K562 (cell line): ENCODE measurements around the gene CCDC32. TPM values are rescaled to one million over a fixed set of nuclear protein-coding genes. Genes with fewer than 3 reads are reported as not detected.

Experiments
- ATAC-seq: fragments of 200-7000 bp; cut with Tn5 transposase; 3 replicates; pipeline ENCODE4 v1.9.1; 2020; ENCODE audit warnings: moderate library complexity
- BruUV-seq: library from RNA; stranded (reverse); fragments of 400-500 nt; replicated peaks from 2 replicates; lab custom pipeline; 2021; lab: Mats Ljungman, UMichigan
- CTCF ChIA-PET: fragments of 300-600 bp; formaldehyde crosslinking; extraction: SDS; loops from one replicate; lab custom pipeline; 2021; ENCODE audit warnings: low intra/inter-chr PET ratio; lab: Yijun Ruan, JAX
- POLR2A ChIA-PET: fragments of 300-600, 350-650 bp; sonication (Branson Sonifier 250); formaldehyde crosslinking; extraction: SDS; loops from one replicate; lab custom pipeline; 2021; ENCODE audit warnings: antibody characterized with exemption, inconsistent platforms; lab: Yijun Ruan, JAX
- DNase-seq, 4 experiments: peaks; one replicate each; pipeline versions ENCODE4 v3.0.0 to v3.0.0-alpha.2; 2011 to 2018; ENCODE audit warnings: low spot score in 3 of 4, mixed read lengths in 3 of 4; ENCODE audit errors: extremely low read depth in 1 of 4
- FAIRE-seq: peaks from 2 replicates; lab custom pipeline; 2011; peaks lifted over from hg19 to GRCh38; lab: Jason Lieb, UNC
- H2AFZ ChIP-seq: 2 replicates; pipeline ENCODE4 v1.6.0; 2011; ENCODE audit warnings: low read depth, low read length, control low read depth, inconsistent platforms
- H3K27ac ChIP-seq: fragments of 200-600 bp; 3 replicates; pipeline ENCODE4 v1.8.0; 2011; ENCODE audit warnings: low read depth, mild to moderate bottlenecking, control low read depth, inconsistent platforms, low read length, moderate library complexity, mixed read lengths; ENCODE audit errors: extremely low read depth
- H3K27me3 ChIP-seq, 2 experiments: fragments of 300-600 bp in 1 of 2; 2 replicates in 1 of 2; 3 replicates in 1 of 2; pipeline versions ENCODE4 v1.6.0 to v1.8.0; 2011; ENCODE audit warnings: inconsistent platforms in 2 of 2, low read length in 2 of 2, mild to moderate bottlenecking in 1 of 2, mixed read lengths in 1 of 2, moderate library complexity in 1 of 2; ENCODE audit not compliant: control insufficient read depth in 2 of 2, insufficient read depth in 2 of 2
- H3K36me3 ChIP-seq: fragments of 300-600 bp; 3 replicates; pipeline ENCODE4 v1.8.0; 2011; ENCODE audit warnings: mild to moderate bottlenecking, low read length, inconsistent platforms; ENCODE audit not compliant: control insufficient read depth, insufficient read depth
- H3K4me1 ChIP-seq, 2 experiments: fragments of 200-600 bp in 1 of 2; replicated peaks in 1 of 2; 2 replicates in 1 of 2; 3 replicates in 1 of 2; pipeline versions ENCODE4 v1.5.1 to v1.8.0; 2011; ENCODE audit warnings: inconsistent platforms in 2 of 2, low read length in 2 of 2, mild to moderate bottlenecking in 1 of 2, mixed read lengths in 1 of 2, moderate library complexity in 1 of 2; ENCODE audit not compliant: control insufficient read depth in 2 of 2, insufficient read depth in 2 of 2
- H3K4me2 ChIP-seq: 2 replicates; pipeline ENCODE4 v1.6.1; 2011; ENCODE audit warnings: low read length, control low read depth, inconsistent platforms, mixed read lengths; ENCODE audit not compliant: insufficient read depth
- H3K4me3 ChIP-seq: fragments of 200-600 bp; sonication (generic), shearing (Covaris generic); 2 replicates; pipeline ENCODE4 v1.5.1; 2016; ENCODE audit warnings: control low read depth, inconsistent platforms
- H3K79me2 ChIP-seq: fragments of 200-600 bp; 3 replicates; pipeline ENCODE4 v1.8.0; 2011; ENCODE audit warnings: low read length, inconsistent platforms; ENCODE audit not compliant: control insufficient read depth, insufficient read depth
- H3K9ac ChIP-seq, 2 experiments: 2 replicates each; pipeline versions ENCODE4 v1.6.0 to v1.6.1; 2011; ENCODE audit warnings: low read depth in 2 of 2, low read length in 2 of 2, control low read depth in 1 of 2, inconsistent platforms in 1 of 2, mild to moderate bottlenecking in 1 of 2, mixed read lengths in 1 of 2; ENCODE audit not compliant: insufficient read depth in 1 of 2
- H3K9me1 ChIP-seq: one replicate; pipeline ENCODE4 v1.6.0; 2011; ENCODE audit warnings: inconsistent platforms, mild to moderate bottlenecking, low read length, moderate library complexity; ENCODE audit not compliant: control insufficient read depth, insufficient read depth
- H3K9me3 ChIP-seq: replicated peaks from 2 replicates; pipeline ENCODE4 v1.5.1; 2011; ENCODE audit warnings: low read depth, low read length, inconsistent platforms; ENCODE audit not compliant: control insufficient read depth, insufficient read depth
- H4K20me1 ChIP-seq: replicated peaks from 2 replicates; pipeline ENCODE4 v1.6.1; 2011; ENCODE audit warnings: low read length, inconsistent platforms, mixed read lengths; ENCODE audit not compliant: control insufficient read depth, insufficient read depth
- BCL6 ChIP-seq: fragments of 250-450 bp; sonication (Bioruptor Pico); IDR thresholded peaks from 2 replicates; pipeline ENCODE4 v1.4.0; 2020
- DIDO1 ChIP-seq: fragments of 450-650 bp; IDR thresholded peaks from 2 replicates; pipeline ENCODE4 v1.6.1; 2016; ENCODE audit warnings: low read depth, missing biosample characterization, missing genetic modification characterization
- E2F3 ChIP-seq: fragments of 250-450 bp; sonication (Bioruptor Pico); IDR thresholded peaks from 2 replicates; pipeline ENCODE4 v1.4.0; 2020; ENCODE audit warnings: mild to moderate bottlenecking
- GTF2E2 ChIP-seq: fragments of 200-800 bp; sonication (Bioruptor generic); IDR thresholded peaks from 2 replicates; pipeline ENCODE4 v1.6.1; 2016; ENCODE audit warnings: missing genetic modification characterization, missing compliant biosample characterization
- RFX1 ChIP-seq: fragments of 450-650 bp; IDR thresholded peaks from 2 replicates; pipeline ENCODE4 v1.6.1; 2016; ENCODE audit warnings: mild to moderate bottlenecking, moderate library complexity
- SP1 ChIP-seq: sonication (generic); formaldehyde crosslinking; IDR thresholded peaks from 2 replicates; pipeline ENCODE4 v1.8.1; 2022; ENCODE audit warnings: mild to moderate bottlenecking, missing genetic modification reagents
- VEZF1 ChIP-seq: fragments of 200-800 bp; sonication (Bioruptor generic); IDR thresholded peaks from 2 replicates; pipeline ENCODE4 v1.6.1; 2017; ENCODE audit warnings: missing genetic modification characterization, missing compliant biosample characterization
- ZNF124 ChIP-seq: sonication (generic); formaldehyde crosslinking; IDR thresholded peaks from 2 replicates; pipeline ENCODE4 v1.8.1; 2022; ENCODE audit warnings: missing genetic modification reagents
- WGBS: fragments of 100-300 bp; shearing (Covaris generic); methylation state at CpG from one replicate; pipeline ENCODE4 v1.1.6; 2016; ENCODE audit warnings: low coverage, mixed read lengths; ENCODE audit not compliant: insufficient coverage; ENCODE audit errors: missing lambda C conversion rate; 5-methylcytosine and 5-hydroxymethylcytosine counted together
- in situ Hi-C: fragments of 300-500 bp; cut with MboI; formaldehyde crosslinking; loops from 4 replicates; pipeline ENCODE4 v1.15.0; 2018; ENCODE audit warnings: inconsistent platforms, mixed read lengths
- intact Hi-C: fragments of 100-400 bp; cut with micrococcal nuclease; formaldehyde crosslinking; loops from 2 replicates; pipeline ENCODE4 v1.14.2; 2022
- polyA plus RNA-seq, 8 experiments: library from polyadenylated mRNA; depleted of rRNA in 4 of 8; stranded (reverse) in 5 of 8; unstranded in 3 of 8; fragments of >200 nt; fragmentation: Nextera tagmentation in 2 of 8; fragmentation: Illumina TruSeq in 1 of 8; extraction: Ambion mirVana in 2 of 8; extraction: Trizol in 1 of 8; gene quantifications; 2 replicates each; pipeline versions ENCODE4 v1.2.1 to v1.2.3, GENCODE V29; 2011 to 2014; ENCODE audit warnings: inconsistent platforms in 1 of 8, missing spikeins in 1 of 8
- total RNA-seq, 7 experiments: library from RNA; depleted of rRNA in 6 of 7; stranded (reverse); fragments of >200 nt in 6 of 7; fragmentation: Illumina TruSeq in 2 of 7; extraction: Trizol in 2 of 7; gene quantifications; 2 replicates each; pipeline versions ENCODE4 v1.2.1 to v1.2.3, GENCODE V29; 2011 to 2021; ENCODE audit warnings: low replicate concordance in 1 of 7

Gene CCDC32
- total and polyA plus RNA-seq, 9 of the 15 experiments (the other 6 are each of a cell fraction or from before 2014, with no cell fraction given): 22.2 to 94.8 (median 37.1) TPM

GRCh38 chr15:40543082-40543481, 21.8 kb downstream of the CCDC32 start (continued):
- TF ChIP-seq GTF2E2 (tag) (no peak), DIDO1 (tag) (no peak), BCL6 (no peak), ZNF124 (no peak), E2F3 (CRISPR knock-in tag) (no peak), VEZF1 (CRISPR knock-in tag) (no peak)
- TF ChIP-seq, all 486 proteins: peak for 0

- DNase-seq: no peak
- no peak for ATAC-seq
- 78% methylated on average over 5 of the region's 6 CpGs for WGBS
- Histone ChIP-seq H4K20me1 (no peaks in the 10 kb centered on the region; the same call in 1 of the 2 replicates), H3K79me2 (no peaks in the 10 kb centered on the region), H3K9me1 (no peaks in the 10 kb centered on the region), H2AFZ (no peak overlapping the region), H3K4me1 (peaks cover 3 to 7% of the 10 kb centered on the region in 2 experiments; a peak in 3 of 5 replicates), H3K27ac (no peak overlapping the region), H3K36me3 (0 out of 3 replicates have a peak, but pooled peaks cover 6% of the 10 kb centered on the region), H3K9me3 (no peaks in the 10 kb centered on the region), H3K27me3 (no peaks in the 10 kb centered on the region), H3K4me2 (no peak overlapping the region), H3K4me3 (no peak overlapping the region), H3K9ac (no peak overlapping the region)
- intact Hi-C loops: no loop called here
- no peak for TF ChIP-seq SP1 (CRISPR knock-in tag)
- TF ChIP-seq RFX1: peak; percentile 81
- ChIA-PET CTCF (no interaction called here), POLR2A (interaction anchor here (1.2 kb wide), 1 partner anchor 10 kb away, joined by 4 read pairs; no protein-coding TSS in a partner anchor)
- in situ Hi-C loops: no loop called here
- BruUV-seq: no TSS peak
- no peak for FAIRE-seq
Measured at GRCh38 chr15:40538976-40539375, 25.9 kb downstream of the CCDC32 start.
